Measurements from ENCODE around the gene DVL2.

Gene DVL2

DNA sequence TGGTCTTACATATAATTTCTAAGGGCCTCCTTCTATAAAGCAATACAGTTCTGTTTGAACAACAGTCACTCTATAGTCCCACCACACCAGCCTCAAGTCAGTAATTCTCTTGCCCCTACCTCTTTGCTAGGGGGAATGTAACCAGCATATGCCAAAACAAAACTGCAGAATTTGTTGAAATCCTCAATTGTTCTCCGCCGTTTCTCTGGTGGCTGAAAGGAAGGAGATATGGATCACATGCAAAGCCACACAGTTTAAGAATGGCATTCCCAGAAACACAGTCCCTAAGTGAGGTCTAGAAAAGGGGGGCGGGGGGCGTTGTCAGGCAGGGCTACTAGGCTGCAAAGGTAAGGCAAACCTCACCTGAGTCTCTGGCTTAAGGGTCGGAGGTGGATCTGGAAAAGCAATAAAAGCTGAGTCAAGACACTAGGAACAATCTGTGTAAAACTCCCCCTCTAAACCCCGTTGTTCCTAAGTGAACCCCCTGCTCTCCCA is 3.0 kb upstream of the DVL2 start:
- DNase-seq, result no peak

GRCh38 chr17:7236808-7237207 is 2.5 kb upstream of the DVL2 start:
- DNase-seq, result no peak

GRCh38 chr17:7235693-7236665 is 1.7 kb upstream of the DVL2 start:
- DNase-seq, result no peak

DNA sequence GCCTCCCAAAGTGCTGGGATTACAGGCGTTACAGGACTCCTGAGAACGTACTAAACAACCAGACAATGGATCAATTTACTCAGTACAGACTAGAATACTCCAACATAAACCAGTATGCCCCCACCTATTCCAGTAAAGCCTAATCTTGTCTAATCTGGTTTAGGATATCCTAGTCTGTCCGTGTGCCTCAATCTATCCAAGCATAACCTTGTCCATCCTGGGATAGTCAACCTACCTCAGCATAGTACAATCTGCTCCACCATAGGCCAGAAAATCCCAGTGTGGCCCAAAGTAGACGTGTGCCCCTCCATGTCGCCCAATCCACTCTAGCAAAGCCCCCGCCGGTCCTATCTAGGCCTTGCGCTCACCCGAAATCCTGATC is 625 bp downstream of the DVL2 start:
- no peak for DNase-seq

DNA sequence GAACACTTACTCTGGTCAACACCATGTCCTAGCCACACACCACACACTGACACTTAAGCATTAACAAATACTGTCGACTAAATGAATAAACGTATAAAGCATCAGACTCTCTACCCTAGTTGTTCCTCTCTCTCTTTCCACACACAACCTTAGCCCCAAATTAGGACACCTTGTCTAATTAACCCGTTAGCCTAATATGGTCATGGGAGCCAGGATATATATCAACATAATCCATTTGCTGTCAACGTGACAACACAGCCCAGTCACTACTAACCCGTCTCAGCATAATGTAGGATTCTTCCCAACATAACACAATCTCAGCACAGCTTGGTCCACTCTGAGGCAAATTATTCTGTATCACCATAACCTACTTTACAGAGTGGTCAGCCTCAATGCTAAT is 2.2 kb downstream of the DVL2 start:
- DNase-seq, result no peak

- DNase-seq, result no peak
Measured at GRCh38 chr17:7229504-7229903, 4.8 kb downstream of the DVL2 start.

- no peak for DNase-seq
Measured at GRCh38 chr17:7228920-7229319, 5.4 kb downstream of the DVL2 start.

- no peak for DNase-seq
Measured at GRCh38 chr17:7226721-7227710, 7.3 kb downstream of the DVL2 start.

GRCh38 chr17:7225711-7226331 is 8.5 kb downstream of the DVL2 start:
- DNase-seq, result no peak

DNA sequence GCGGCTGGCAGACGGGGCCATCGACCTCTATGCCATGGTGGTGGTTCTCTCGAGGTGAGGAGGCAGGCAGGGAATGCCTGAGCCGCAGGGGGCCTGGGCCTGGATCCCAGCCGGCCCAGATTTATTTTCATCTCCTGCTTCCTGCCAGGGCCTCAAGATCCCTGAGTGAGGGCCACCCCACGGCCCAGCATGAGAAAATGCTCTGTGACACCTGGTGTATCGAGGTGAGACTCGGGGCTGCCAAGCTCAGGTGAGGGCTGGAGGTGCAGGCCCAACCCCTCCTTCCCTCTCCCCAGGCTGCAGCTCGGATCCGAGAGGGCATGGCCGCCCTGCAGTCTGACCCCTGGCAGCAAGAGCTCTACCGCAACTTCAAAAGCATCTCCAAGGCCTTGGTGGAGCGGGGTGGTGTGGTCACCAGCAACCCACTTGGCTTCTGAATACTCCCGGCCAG is 9.6 kb downstream of the DVL2 start:
- DNase-seq, result no peak

DNA sequence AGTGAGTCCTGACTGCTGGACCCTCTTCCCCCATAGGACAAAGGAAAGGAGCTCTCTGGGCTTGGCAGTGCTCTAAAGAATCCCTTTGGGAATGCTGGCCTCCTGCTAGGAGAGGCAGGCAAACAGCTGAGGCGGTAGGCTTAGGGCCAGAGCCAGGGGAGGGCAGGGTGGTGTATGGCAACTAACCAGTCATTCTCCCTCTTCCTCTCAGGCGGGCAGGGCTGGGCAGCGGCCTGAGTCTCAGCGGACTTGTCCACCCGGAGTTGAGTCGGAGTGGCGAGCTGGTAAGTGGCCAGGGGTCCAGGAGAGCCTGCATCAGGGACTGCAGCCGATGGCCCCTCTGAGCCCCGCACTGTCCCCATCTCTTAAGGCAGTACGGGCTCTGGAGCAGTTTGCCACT is 10.2 kb downstream of the DVL2 start:
- no peak for DNase-seq

GRCh38 chr17:7223375-7223774 is 10.9 kb downstream of the DVL2 start:
- DNase-seq, result no peak

DNA sequence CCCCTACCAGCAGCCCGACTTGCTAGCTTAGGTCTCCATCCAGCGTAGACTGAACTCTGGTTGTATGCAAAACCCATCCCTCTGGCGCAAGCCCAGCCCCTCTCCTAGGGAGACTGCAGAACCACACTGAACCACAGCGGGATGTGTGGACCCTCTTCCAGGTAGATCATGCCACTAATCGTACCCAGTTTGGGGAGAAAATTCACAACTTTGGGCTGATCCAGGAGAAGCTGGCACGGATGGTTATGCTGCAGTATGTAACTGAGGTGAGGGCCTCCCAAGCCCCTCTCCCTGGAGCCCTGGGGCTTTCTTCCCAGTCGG is 11.4 kb downstream of the DVL2 start:
- DNase-seq, result no peak

DNA sequence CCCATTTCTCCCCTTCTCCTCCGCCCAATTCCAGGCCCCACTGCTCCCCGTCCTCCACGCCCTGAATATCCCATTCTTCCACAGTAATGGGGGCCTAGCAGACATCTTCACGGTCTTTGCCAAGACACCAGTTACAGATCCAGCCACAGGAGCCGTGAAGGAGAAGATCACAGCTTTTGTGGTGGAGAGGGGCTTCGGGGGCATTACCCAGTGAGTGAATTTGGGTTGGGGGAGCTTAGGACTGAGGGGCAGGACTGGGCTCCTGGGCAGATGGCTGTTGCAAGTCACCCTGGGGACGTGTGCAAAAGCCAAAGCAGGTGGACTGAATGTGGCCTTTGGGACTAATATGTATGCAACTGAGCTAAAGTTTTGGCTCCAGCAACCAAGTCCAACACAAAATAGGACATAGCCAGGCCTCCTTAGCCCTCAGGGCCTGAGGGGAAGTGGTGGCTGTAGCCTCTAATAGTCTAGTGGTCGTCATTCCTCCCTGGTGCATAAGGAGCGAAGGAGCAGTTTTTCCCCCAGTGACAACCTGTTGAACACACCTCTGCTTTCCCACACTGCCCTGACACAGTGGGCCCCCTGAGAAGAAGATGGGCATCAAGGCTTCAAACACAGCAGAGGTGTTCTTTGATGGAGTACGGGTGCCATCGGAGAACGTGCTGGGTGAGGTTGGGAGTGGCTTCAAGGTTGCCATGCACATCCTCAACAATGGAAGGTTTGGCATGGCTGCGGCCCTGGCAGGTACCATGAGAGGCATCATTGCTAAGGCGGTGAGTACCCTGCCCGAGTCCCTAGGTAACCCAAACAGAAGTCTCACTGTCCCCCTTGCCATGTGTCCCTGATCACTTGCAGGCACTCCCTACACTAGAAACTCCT is 12.0 kb downstream of the DVL2 start:
- DNase-seq, result no peak

- DNase-seq, result no peak
Measured at GRCh38 chr17:7221278-7222092, 12.8 kb downstream of the DVL2 start.

GRCh38 chr17:7220593-7221277 is 13.6 kb downstream of the DVL2 start:
- DNase-seq, result peak; percentile 4

GRCh38 chr17:7219812-7220592 is 14.3 kb downstream of the DVL2 start, which contains the start of the genes ACADVL and DLG4:
Gene ACADVL, plus strand, starts transcription at chr17:7219938. Its CDS starts 47 bp downstream, at chr17:7219985.
Gene DLG4, minus strand, starts transcription at chr17:7219836.
- DNase-seq, result no peak

DNA sequence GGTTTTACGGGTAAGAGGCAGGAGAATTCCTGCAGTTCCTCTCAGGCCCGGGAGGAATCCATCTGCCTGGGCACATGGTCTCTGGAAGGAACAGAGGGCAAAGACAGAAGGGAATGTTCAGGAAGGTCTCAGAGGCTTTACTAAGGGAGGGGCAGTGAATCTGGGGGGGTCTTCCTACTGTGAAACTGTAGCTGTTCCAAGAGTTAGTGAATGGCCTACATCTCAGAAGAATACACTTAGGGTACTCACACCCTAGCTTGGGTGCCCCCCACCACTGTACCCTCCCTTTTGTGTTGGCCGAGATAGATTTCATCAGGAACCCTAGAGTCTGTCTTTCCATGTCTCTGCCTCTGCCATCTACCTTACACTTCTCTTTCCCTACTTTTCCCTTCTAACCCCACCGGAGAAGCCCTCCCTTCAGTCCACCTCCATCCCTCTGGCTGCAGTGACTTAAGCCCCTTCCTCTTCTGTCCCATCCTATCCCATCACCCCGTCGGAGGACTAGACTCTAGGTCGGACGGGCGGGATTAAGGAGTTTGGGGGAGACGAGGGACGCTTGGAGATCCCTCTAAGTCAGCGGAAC is 15.0 kb downstream of the DVL2 start:
- no peak for DNase-seq

- no peak for DNase-seq
Measured at GRCh38 chr17:7218758-7219157, 15.6 kb downstream of the DVL2 start.

Measured in GF-D8 (cell line).